MG63 (cell line): ENCODE results near the gene TEKT5. TPM values are rescaled to one million over a fixed set of nuclear protein-coding genes. Genes with fewer than 3 reads are reported as not detected.

Experiments
- DNase-seq: peaks from one replicate; pipeline ENCODE4 v3.0.0-alpha.2; 2020
- H3K27me3 ChIP-seq: fragments of 250-450 bp; sonication (Bioruptor Pico); 2 replicates; pipeline ENCODE4 v1.5.1; 2020; ENCODE audit warnings: mild to moderate bottlenecking, moderate library complexity
- H3K36me3 ChIP-seq: fragments of 250-450 bp; sonication (Bioruptor Pico); 2 replicates; pipeline ENCODE4 v1.5.1; 2020; ENCODE audit warnings: mild to moderate bottlenecking, moderate library complexity
- H3K4me3 ChIP-seq: fragments of 250-450 bp; sonication (Bioruptor Pico); 2 replicates; pipeline ENCODE4 v1.5.1; 2020; ENCODE audit warnings: mild to moderate bottlenecking, moderate library complexity
- H3K9me3 ChIP-seq: fragments of 250-450 bp; sonication (Bioruptor Pico); 2 replicates; pipeline ENCODE4 v1.5.1; 2020; ENCODE audit warnings: mild to moderate bottlenecking, moderate library complexity
- total RNA-seq: library from RNA; depleted of rRNA; stranded (reverse); fragments of >200 nt; shearing (Covaris generic); gene quantifications from 2 replicates; pipeline ENCODE4 v1.2.3, GENCODE V29; 2014; ENCODE audit warnings: low replicate concordance

The TEKT5 gene
- total RNA-seq, 1 experiment from 2014 or later = not detected

- no peak overlapping the region for H3K4me3 ChIP-seq
- DNase-seq = no peak
- H3K27me3 ChIP-seq = 0 out of 2 replicates have a peak, but pooled peaks cover 3% of the 10 kb centered on the region
- H3K36me3 ChIP-seq = no peaks in the 10 kb centered on the region
- H3K9me3 ChIP-seq = no peaks in the 10 kb centered on the region
Measured at GRCh38 chr16:10669791-10670190, 24.9 kb downstream of the TEKT5 start.

GRCh38 chr16:10668322-10669045, 26.2 kb downstream of the TEKT5 start:
- Histone ChIP-seq H3K4me3 (no peak overlapping the region), H3K36me3 (no peaks in the 10 kb centered on the region), H3K9me3 (no peaks in the 10 kb centered on the region), H3K27me3 (peaks cover 5% of the 10 kb centered on the region; the same call in 1 of the 2 replicates)
- peak; percentile 46 for DNase-seq

GRCh38 chr16:10667239-10667638, 27.5 kb downstream of the TEKT5 start:
- Histone ChIP-seq H3K36me3 (no peaks in the 10 kb centered on the region), H3K9me3 (no peaks in the 10 kb centered on the region), H3K27me3 (peaks cover 4% of the 10 kb centered on the region; the same call in 1 of the 2 replicates), H3K4me3 (no peak overlapping the region)
- no peak for DNase-seq

GRCh38 chr16:10666291-10666690, 28.4 kb downstream of the TEKT5 start:
- Histone ChIP-seq H3K36me3 (no peaks in the 10 kb centered on the region), H3K27me3 (peaks cover 10% of the 10 kb centered on the region; the same call in 1 of the 2 replicates), H3K4me3 (no peak overlapping the region), H3K9me3 (no peaks in the 10 kb centered on the region)
- DNase-seq = no peak

- Histone ChIP-seq H3K36me3 (no peaks in the 10 kb centered on the region), H3K4me3 (no peak overlapping the region), H3K9me3 (no peaks in the 10 kb centered on the region), H3K27me3 (peaks cover 10% of the 10 kb centered on the region; the same call in 1 of the 2 replicates)
- DNase-seq = no peak
Measured at GRCh38 chr16:10665166-10665565, 29.6 kb downstream of the TEKT5 start.

GRCh38 chr16:10664720-10665126, 30.0 kb downstream of the TEKT5 start:
- no peak overlapping the region for H3K4me3 ChIP-seq
- no peaks in the 10 kb centered on the region for H3K9me3 ChIP-seq
- DNase-seq = no peak
- H3K36me3 ChIP-seq = no peaks in the 10 kb centered on the region
- H3K27me3 ChIP-seq = peaks cover 10% of the 10 kb centered on the region; the same call in 1 of the 2 replicates

GRCh38 chr16:10663744-10664143, 31.0 kb downstream of the TEKT5 start:
- Histone ChIP-seq H3K4me3 (no peak overlapping the region), H3K36me3 (no peaks in the 10 kb centered on the region), H3K27me3 (peaks cover 10% of the 10 kb centered on the region; the same call in 1 of the 2 replicates), H3K9me3 (no peaks in the 10 kb centered on the region)
- no peak for DNase-seq

GRCh38 chr16:10663146-10663545, 31.6 kb downstream of the TEKT5 start:
- Histone ChIP-seq H3K4me3 (no peak overlapping the region), H3K27me3 (peaks cover 12% of the 10 kb centered on the region; the same call in 1 of the 2 replicates), H3K36me3 (no peaks in the 10 kb centered on the region), H3K9me3 (no peaks in the 10 kb centered on the region)
- no peak for DNase-seq

- peaks cover 12% of the 10 kb centered on the region; the same call in 1 of the 2 replicates for H3K27me3 ChIP-seq
Measured at GRCh38 chr16:10662212-10662611, 32.5 kb downstream of the TEKT5 start.

GRCh38 chr16:10661737-10662136, 33.0 kb downstream of the TEKT5 start:
- no peak for DNase-seq
- no peaks in the 10 kb centered on the region for H3K36me3 ChIP-seq
- no peaks in the 10 kb centered on the region for H3K9me3 ChIP-seq
- H3K4me3 ChIP-seq = no peak overlapping the region
- H3K27me3 ChIP-seq = peaks cover 12% of the 10 kb centered on the region; the same call in 1 of the 2 replicates

More at GRCh38 chr16:10662212-10662611, 32.5 kb downstream of the TEKT5 start:
- Histone ChIP-seq H3K4me3 (no peak overlapping the region), H3K36me3 (no peaks in the 10 kb centered on the region), H3K9me3 (no peaks in the 10 kb centered on the region)
- no peak for DNase-seq

- H3K4me3 ChIP-seq = no peak overlapping the region
- no peaks in the 10 kb centered on the region for H3K36me3 ChIP-seq
- H3K9me3 ChIP-seq = no peaks in the 10 kb centered on the region
- DNase-seq = no peak
- peaks cover 12% of the 10 kb centered on the region; the same call in 1 of the 2 replicates for H3K27me3 ChIP-seq
Measured at GRCh38 chr16:10660950-10661635, 33.6 kb downstream of the TEKT5 start.

- no peaks in the 10 kb centered on the region for H3K36me3 ChIP-seq
- DNase-seq = no peak
- H3K27me3 ChIP-seq = peaks cover 12% of the 10 kb centered on the region; the same call in 1 of the 2 replicates
- H3K9me3 ChIP-seq = no peaks in the 10 kb centered on the region
- no peak overlapping the region for H3K4me3 ChIP-seq
Measured at GRCh38 chr16:10658943-10659342, 35.8 kb downstream of the TEKT5 start.

- no peaks in the 10 kb centered on the region for H3K9me3 ChIP-seq
- no peak for DNase-seq
- peaks cover 8% of the 10 kb centered on the region; the same call in 1 of the 2 replicates for H3K27me3 ChIP-seq
- no peak overlapping the region for H3K4me3 ChIP-seq
- H3K36me3 ChIP-seq = no peaks in the 10 kb centered on the region
Measured at GRCh38 chr16:10657925-10658324, 36.8 kb downstream of the TEKT5 start.

GRCh38 chr16:10656618-10657017, 38.1 kb downstream of the TEKT5 start:
- peaks cover 5% of the 10 kb centered on the region; the same call in 1 of the 2 replicates for H3K27me3 ChIP-seq
- no peak overlapping the region for H3K4me3 ChIP-seq
- no peaks in the 10 kb centered on the region for H3K36me3 ChIP-seq
- H3K9me3 ChIP-seq = no peaks in the 10 kb centered on the region
- no peak for DNase-seq

- no peaks in the 10 kb centered on the region for H3K36me3 ChIP-seq
- H3K9me3 ChIP-seq = no peaks in the 10 kb centered on the region
- 0 out of 2 replicates have a peak, but pooled peaks cover 2% of the 10 kb centered on the region for H3K27me3 ChIP-seq
- no peak for DNase-seq
- H3K4me3 ChIP-seq = no peak overlapping the region
Measured at GRCh38 chr16:10655415-10655977, 39.2 kb downstream of the TEKT5 start.

GRCh38 chr16:10654592-10655414, 39.9 kb downstream of the TEKT5 start:
- H3K27me3 ChIP-seq = 0 out of 2 replicates have a peak, but pooled peaks cover 2% of the 10 kb centered on the region
- DNase-seq = no peak
- H3K36me3 ChIP-seq = no peaks in the 10 kb centered on the region
- no peak overlapping the region for H3K4me3 ChIP-seq
- no peaks in the 10 kb centered on the region for H3K9me3 ChIP-seq
